GM18951 (cell line): ENCODE data around the gene FBP1.
A peak's percentile ranks its signal among the peaks of the same experiment; 100 is the strongest.

Source experiments
- POLR2A ChIP-seq: IDR thresholded peaks from 4 replicates; pipeline ENCODE4 v1.6.1; 2011; ENCODE audit warnings: mild to moderate bottlenecking; ENCODE audit not compliant: insufficient read length, insufficient read depth; ENCODE audit errors: extremely low read depth
- in situ Hi-C: fragments of 300-500 bp; cut with MboI; formaldehyde crosslinking; loops from one replicate; pipeline ENCODE4 v1.12.0; 2022; ENCODE audit warnings: low sequenced_read_pairs, mixed read lengths, inconsistent platforms; ENCODE audit not compliant: unreplicated experiment

FBP1 gene

GRCh38 chr9:94666364-94667099 is 27.2 kb upstream of the FBP1 start:
- in situ Hi-C loops: no loop called here

GRCh38 chr9:94665613-94666012 is 26.3 kb upstream of the FBP1 start:
- TF ChIP-seq POLR2A: no peak
- in situ Hi-C loops: no loop called here

More at GRCh38 chr9:94666364-94667099, 27.2 kb upstream of the FBP1 start:
- no peak for TF ChIP-seq POLR2A

GRCh38 chr9:94664801-94665200 is 25.5 kb upstream of the FBP1 start:
- no peak for TF ChIP-seq POLR2A
- in situ Hi-C loops: no loop called here

- TF ChIP-seq POLR2A: no peak
- in situ Hi-C loops: no loop called here
Measured at GRCh38 chr9:94663640-94664039, 24.3 kb upstream of the FBP1 start.

- TF ChIP-seq POLR2A: no peak
- in situ Hi-C loops: no loop called here
Measured at GRCh38 chr9:94663140-94663539, 23.8 kb upstream of the FBP1 start.

GRCh38 chr9:94657021-94657725 is 17.9 kb upstream of the FBP1 start:
- TF ChIP-seq POLR2A: no peak
- in situ Hi-C loops: no loop called here

GRCh38 chr9:94656200-94656599 is 16.9 kb upstream of the FBP1 start:
- TF ChIP-seq POLR2A: peak; percentile 67

GRCh38 chr9:94655739-94656138 is 16.4 kb upstream of the FBP1 start:
- TF ChIP-seq POLR2A: no peak
- in situ Hi-C loops: no loop called here

More at GRCh38 chr9:94656200-94656599, 16.9 kb upstream of the FBP1 start:
- in situ Hi-C loops: no loop called here

- no peak for TF ChIP-seq POLR2A
- in situ Hi-C loops: no loop called here
Measured at GRCh38 chr9:94654165-94654894, 15.0 kb upstream of the FBP1 start.

- in situ Hi-C loops: no loop called here
- no peak for TF ChIP-seq POLR2A
Measured at GRCh38 chr9:94650949-94651348, 11.6 kb upstream of the FBP1 start.

- in situ Hi-C loops: no loop called here
- no peak for TF ChIP-seq POLR2A
Measured at GRCh38 chr9:94649100-94649819, 9.9 kb upstream of the FBP1 start.

- no peak for TF ChIP-seq POLR2A
- in situ Hi-C loops: no loop called here
Measured at GRCh38 chr9:94648185-94648584, 8.9 kb upstream of the FBP1 start.

GRCh38 chr9:94645901-94646300 is 6.6 kb upstream of the FBP1 start:
- in situ Hi-C loops: no loop called here
- no peak for TF ChIP-seq POLR2A

GRCh38 chr9:94644543-94644942 is 5.2 kb upstream of the FBP1 start:
- in situ Hi-C loops: no loop called here
- no peak for TF ChIP-seq POLR2A
